ENCODE data around the gene GRAMD1B. TPM values are rescaled to one million over a fixed set of nuclear protein-coding genes. Genes with fewer than 3 reads are reported as not detected.

Gene GRAMD1B
- total RNA-seq, 1 donor from 2014 or later, result 8.5 TPM

- Mint-ChIP-seq H3K27me3 (ENCODE audit: low read depth) (no peaks in the 10 kb centered on the region), H3K4me1 (no peaks in the 10 kb centered on the region), H3K36me3 (ENCODE audit: low read depth) (peaks cover 5% of the 10 kb centered on the region), H3K9me3 (no peaks in the 10 kb centered on the region), H3K27ac (ENCODE audit: unreplicated experiment) (no peak overlapping the region), H3K4me3 (no peak overlapping the region)
- no peak for TF ChIP-seq CTCF (conservative IDR thresholded peaks at IDR 0.05)
- no peak for DNase-seq (ENCODE audit: low read depth, low spot score)
Measured at GRCh38 chr11:123594921-123595320, 164.9 kb downstream of the GRAMD1B start.

- no peak for DNase-seq (ENCODE audit: low read depth, low spot score)
- no peak overlapping the region for H3K4me3 Mint-ChIP-seq
- H3K36me3 Mint-ChIP-seq (ENCODE audit: low read depth), result peaks cover 14% of the 10 kb centered on the region
- no peaks in the 10 kb centered on the region for H3K9me3 Mint-ChIP-seq
- no peaks in the 10 kb centered on the region for H3K4me1 Mint-ChIP-seq
- no peak overlapping the region for H3K27ac Mint-ChIP-seq (ENCODE audit: unreplicated experiment)
- no peaks in the 10 kb centered on the region for H3K27me3 Mint-ChIP-seq (ENCODE audit: low read depth)
- TF ChIP-seq CTCF (conservative IDR thresholded peaks at IDR 0.05), result no peak
Measured at GRCh38 chr11:123597859-123598258, 167.8 kb downstream of the GRAMD1B start.

GRCh38 chr11:123601136-123601535 is 171.1 kb downstream of the GRAMD1B start:
- peaks cover 20% of the 10 kb centered on the region for H3K36me3 Mint-ChIP-seq (ENCODE audit: low read depth)
- H3K4me1 Mint-ChIP-seq, result no peaks in the 10 kb centered on the region
- TF ChIP-seq CTCF (conservative IDR thresholded peaks at IDR 0.05), result no peak
- H3K9me3 Mint-ChIP-seq, result no peaks in the 10 kb centered on the region
- H3K27ac Mint-ChIP-seq (ENCODE audit: unreplicated experiment), result no peak overlapping the region
- H3K4me3 Mint-ChIP-seq, result no peak overlapping the region
- H3K27me3 Mint-ChIP-seq (ENCODE audit: low read depth), result no peaks in the 10 kb centered on the region
- no peak for DNase-seq (ENCODE audit: low read depth, low spot score)

- H3K4me3 Mint-ChIP-seq, result no peak overlapping the region
- H3K9me3 Mint-ChIP-seq, result no peaks in the 10 kb centered on the region
- no peaks in the 10 kb centered on the region for H3K4me1 Mint-ChIP-seq
- H3K27me3 Mint-ChIP-seq (ENCODE audit: low read depth), result no peaks in the 10 kb centered on the region
- peaks cover 20% of the 10 kb centered on the region for H3K36me3 Mint-ChIP-seq (ENCODE audit: low read depth)
- DNase-seq (ENCODE audit: low read depth, low spot score), result no peak
- no peak overlapping the region for H3K27ac Mint-ChIP-seq (ENCODE audit: unreplicated experiment)
- TF ChIP-seq CTCF (conservative IDR thresholded peaks at IDR 0.05), result no peak
Measured at GRCh38 chr11:123601743-123602142, 171.7 kb downstream of the GRAMD1B start.

- Mint-ChIP-seq H3K27ac (ENCODE audit: unreplicated experiment) (no peak overlapping the region), H3K9me3 (no peaks in the 10 kb centered on the region), H3K4me3 (no peak overlapping the region), H3K27me3 (ENCODE audit: low read depth) (no peaks in the 10 kb centered on the region), H3K4me1 (no peaks in the 10 kb centered on the region), H3K36me3 (ENCODE audit: low read depth) (peaks cover 17% of the 10 kb centered on the region)
- no peak for DNase-seq (ENCODE audit: low read depth, low spot score)
- no peak for TF ChIP-seq CTCF (conservative IDR thresholded peaks at IDR 0.05)
Measured at GRCh38 chr11:123603666-123604065, 173.6 kb downstream of the GRAMD1B start.

- DNase-seq (ENCODE audit: low read depth, low spot score), result no peak
- Mint-ChIP-seq H3K36me3 (ENCODE audit: low read depth) (peaks cover 10% of the 10 kb centered on the region), H3K4me3 (no peak overlapping the region), H3K27me3 (ENCODE audit: low read depth) (no peaks in the 10 kb centered on the region), H3K27ac (ENCODE audit: unreplicated experiment) (no peak overlapping the region), H3K4me1 (no peaks in the 10 kb centered on the region), H3K9me3 (no peaks in the 10 kb centered on the region)
- no peak for TF ChIP-seq CTCF (conservative IDR thresholded peaks at IDR 0.05)
Measured at GRCh38 chr11:123607781-123608180, 177.7 kb downstream of the GRAMD1B start.
